HG02642 (cell line): ENCODE results near the gene RTEL1.
A peak's percentile ranks its signal among the peaks of the same experiment; 100 is the strongest.

Experiments used
- ATAC-seq: cut with Tn5 transposase; IDR thresholded peaks from one replicate; pipeline ENCODE4 v1.9.1; 2021; ENCODE audit warnings: mild to moderate bottlenecking; ENCODE audit not compliant: unreplicated experiment, poor library complexity

Gene RTEL1

DNA sequence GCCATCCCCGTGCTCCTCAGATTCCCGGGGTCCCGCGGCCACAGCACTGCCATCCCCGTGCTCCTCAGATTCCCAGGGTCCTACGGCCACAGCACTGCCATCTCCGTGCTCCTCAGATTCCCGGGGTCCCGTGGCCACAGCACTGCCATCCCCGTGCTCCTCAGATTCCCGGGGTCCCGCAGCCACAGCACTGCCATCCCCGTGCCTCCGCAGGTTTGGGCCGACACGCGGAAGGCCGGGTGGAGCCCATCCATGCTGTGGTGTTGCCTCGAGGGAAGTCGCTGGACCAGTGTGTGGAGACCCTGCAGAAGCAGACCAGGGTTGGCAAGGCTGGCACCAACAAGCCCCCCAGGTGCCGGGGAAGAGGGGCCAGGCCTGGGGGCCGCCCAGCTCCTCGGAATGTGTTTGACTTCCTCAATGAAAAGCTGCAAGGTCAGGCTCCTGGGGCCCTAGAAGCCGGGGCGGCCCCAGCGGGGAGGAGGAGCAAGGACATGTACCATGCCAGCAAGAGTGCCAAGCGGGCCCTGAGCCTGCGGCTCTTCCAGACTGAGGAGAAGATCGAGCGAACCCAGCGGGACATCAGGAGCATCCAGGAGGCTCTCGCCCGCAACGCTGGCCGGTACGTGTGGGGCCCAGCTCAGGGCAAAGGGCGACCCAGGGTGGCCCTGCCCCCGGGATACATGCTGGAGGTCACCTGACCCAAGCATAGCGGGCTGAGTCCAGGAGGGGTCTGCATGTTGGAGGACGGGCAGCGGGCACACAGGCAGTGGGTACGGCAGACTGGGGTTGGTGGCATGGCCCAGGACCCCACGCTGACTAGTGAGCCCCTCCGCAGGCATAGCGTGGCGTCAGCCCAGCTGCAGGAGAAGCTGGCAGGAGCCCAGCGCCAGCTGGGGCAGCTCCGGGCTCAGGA lies 77.1 kb downstream of the RTEL1 start:
- no peak for ATAC-seq

- no peak for ATAC-seq
Measured at GRCh38 chr20:63735859-63736718, 78.0 kb downstream of the RTEL1 start, which contains the start of gene LIME1. Gene LIME1 (plus strand): TSS chr20:63736664. CDS start chr20:63737550, 886 bp downstream.

DNA sequence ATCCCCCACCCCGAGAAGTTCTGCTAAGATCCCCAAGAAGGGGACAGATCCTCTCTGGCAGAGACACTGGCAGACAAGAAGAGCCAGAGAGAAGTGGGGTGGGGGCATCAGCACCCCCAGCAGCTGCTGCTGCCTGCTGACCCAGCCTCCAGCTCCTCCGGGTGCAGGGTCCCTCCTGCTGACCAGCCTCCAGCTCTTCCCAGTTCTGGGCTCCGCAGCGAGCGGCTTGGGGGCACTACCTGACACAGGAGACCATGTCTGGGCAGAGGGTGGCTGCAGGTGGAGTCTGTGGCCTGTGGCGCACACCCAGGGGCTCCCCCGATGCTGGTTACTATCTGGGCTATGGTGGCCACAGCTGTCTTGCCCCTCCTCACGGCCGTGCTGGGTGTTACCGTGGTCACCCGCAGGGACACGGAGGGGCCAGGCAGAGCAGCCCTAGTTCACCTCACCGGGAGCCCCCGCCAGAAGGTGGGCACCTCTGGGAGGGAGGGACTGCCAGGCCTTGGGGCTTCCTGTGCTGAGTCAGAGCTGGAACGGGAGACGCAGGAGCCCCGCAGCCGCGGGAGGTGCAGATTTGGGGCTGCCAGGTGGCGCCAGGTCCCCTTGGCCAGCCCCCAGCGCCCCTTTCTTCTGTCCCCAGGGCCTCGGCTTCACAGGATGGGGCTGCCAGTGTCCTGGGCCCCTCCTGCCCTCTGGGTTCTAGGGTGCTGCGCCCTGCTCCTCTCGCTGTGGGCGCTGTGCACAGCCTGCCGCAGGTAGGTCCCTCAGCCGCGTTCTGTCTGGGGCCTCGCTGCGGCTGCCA lies 79.0 kb downstream of the RTEL1 start:
- ATAC-seq = no peak

GRCh38 chr20:63737695-63737944 lies 79.5 kb downstream of the RTEL1 start:
- ATAC-seq = no peak

GRCh38 chr20:63737945-63738686 lies 80.0 kb downstream of the RTEL1 start:
- no peak for ATAC-seq

DNA sequence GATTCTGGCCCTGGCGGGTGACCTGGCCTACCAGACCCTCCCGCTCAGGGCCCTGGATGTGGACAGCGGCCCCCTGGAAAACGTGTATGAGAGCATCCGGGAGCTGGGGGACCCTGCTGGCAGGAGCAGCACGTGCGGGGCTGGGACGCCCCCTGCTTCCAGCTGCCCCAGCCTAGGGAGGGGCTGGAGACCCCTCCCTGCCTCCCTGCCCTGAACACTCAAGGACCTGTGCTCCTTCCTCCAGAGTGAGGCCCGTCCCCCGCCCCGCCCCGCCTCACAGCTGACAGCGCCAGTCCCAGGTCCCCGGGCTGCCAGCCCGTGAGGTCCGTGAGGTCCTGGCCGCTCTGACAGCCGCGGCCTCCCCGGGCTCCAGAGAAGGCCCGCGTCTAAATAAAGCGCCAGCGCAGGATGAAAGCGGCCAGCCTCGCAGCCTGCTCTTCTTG lies 80.6 kb downstream of the RTEL1 start:
- ATAC-seq = no peak

- peak; percentile 53 for ATAC-seq
Measured at GRCh38 chr20:63739130-63740069, 81.3 kb downstream of the RTEL1 start, which contains the start of gene SLC2A4RG. Gene SLC2A4RG (plus strand): TSS chr20:63739776. CDS start chr20:63739913, 137 bp downstream.

DNA sequence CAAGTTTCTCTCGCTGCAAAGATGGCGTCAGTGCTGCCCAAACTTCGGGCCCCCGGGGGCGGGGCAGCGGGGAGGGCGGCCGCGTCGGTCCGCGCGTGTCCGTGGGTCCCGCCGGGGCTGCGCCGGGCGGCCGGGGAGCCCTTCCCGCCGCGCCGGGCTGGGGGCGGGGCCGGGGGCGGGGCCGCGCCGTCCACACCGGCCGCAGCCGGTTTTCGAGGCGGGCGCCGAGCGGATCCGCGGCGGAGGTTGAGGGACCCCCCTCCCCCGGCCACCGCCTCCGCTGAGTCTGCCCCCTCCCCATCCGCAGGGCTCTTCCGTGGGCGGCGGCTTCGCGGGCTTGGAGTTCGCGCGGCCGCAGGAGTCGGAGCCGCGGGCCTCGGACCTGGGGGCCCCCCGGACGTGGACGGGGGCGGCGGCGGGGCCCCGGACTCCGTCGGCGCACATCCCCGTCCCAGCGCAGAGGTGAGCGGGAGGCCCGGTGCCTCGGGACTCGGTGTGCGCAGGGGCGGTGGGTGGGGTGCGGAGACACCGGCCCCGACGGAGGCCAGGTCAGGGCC lies 82.0 kb downstream of the RTEL1 start:
- peak; percentile 12 for ATAC-seq

- ATAC-seq = no peak
Measured at GRCh38 chr20:63740627-63741353, 82.7 kb downstream of the RTEL1 start.

DNA sequence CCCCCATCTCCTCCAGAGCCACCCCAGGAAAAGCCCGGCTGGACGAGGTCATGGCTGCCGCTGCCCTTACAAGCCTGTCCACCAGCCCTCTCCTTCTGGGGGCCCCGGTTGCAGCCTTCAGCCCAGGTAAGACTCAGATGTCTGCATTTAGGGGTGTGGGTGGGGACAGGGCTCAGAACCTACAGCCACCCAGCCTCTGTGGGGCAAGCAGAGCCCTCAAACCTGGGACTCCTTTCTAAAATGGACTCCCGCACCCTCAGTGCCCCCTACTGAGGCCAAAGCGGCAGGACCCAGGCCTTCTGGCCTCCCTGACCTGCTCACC lies 83.2 kb downstream of the RTEL1 start:
- no peak for ATAC-seq

GRCh38 chr20:63741676-63742380 lies 83.7 kb downstream of the RTEL1 start:
- no peak for ATAC-seq

DNA sequence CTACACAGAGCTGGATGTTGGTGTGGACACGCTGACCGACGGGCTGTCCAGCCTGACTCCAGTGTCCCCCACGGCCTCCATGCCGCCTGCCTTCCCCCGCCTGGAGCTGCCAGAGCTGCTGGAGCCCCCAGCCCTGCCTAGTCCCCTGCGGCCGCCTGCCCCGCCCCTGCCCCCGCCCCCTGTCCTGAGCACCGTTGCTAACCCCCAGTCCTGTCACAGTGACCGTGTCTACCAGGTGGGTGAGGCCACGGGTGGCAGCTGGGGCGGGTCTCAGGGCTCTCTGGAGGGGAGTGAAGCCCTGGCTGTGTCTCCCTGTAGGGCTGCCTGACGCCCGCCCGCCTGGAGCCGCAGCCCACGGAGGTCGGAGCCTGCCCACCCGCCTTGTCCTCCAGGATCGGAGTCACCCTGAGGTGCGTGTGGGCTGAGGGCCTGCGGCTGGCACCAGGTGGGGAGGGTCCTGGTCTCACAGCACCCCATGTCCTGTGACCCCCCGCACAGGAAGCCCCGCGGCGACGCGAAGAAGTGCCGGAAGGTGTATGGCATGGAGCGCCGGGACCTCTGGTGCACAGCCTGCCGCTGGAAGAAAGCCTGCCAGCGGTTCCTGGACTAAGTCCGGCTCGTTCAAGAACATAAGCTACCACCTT lies 84.4 kb downstream of the RTEL1 start:
- ATAC-seq = no peak

DNA sequence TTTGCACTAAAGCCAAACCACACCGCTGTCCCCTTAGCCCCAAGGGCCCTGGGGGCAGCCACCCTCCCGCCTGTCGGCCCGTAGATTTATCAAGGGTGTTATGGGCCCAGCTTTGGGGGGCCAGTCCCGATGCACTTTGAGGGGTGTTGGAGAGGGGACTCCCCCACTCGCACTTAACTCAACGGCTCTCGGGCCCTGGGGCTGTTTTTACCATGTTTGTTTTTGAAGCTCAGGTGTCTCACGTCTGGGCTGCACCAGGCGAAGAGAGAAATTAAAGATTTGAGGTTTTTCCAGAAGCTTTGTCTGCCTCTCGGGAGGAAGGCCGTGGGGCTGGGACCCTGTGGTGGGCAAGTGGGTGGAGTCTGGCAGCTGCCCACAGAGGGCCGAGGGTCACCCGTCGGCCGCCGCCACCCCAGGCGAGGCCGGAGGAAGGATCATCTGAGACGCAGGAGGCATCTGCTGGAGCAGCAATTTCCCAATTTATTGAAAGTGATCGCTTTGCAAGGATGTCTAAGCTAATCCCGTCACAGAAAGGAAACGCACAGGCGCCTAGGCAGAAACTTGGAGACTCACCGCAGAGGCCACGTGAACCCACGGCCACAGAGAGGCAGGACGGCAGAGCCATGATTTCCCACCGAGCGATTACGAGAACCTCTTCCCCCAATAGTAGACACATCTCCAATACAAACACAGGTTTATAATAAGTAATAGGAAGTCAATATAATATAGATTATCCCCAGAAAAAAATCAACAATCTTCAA lies 85.3 kb downstream of the RTEL1 start:
- ATAC-seq = no peak

DNA sequence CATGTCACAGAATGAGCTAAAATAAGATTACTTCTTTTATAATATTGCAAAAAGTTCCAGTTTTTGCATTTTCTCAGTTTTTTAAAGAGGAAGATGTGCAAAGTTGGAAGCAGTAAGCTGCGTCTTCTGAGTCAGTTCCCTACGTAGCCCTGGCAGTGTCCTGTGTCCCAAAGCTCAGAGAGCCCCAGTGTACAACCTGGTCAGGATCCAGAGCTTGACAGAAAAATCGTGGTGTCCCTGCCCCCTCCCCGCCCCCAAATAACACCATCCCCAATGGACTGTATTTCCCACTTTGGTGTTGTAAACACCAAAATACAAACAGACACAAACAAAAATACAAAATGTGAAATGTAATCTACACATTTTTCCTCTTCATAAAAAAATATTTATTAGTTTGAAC lies 86.0 kb downstream of the RTEL1 start:
- no peak for ATAC-seq

DNA sequence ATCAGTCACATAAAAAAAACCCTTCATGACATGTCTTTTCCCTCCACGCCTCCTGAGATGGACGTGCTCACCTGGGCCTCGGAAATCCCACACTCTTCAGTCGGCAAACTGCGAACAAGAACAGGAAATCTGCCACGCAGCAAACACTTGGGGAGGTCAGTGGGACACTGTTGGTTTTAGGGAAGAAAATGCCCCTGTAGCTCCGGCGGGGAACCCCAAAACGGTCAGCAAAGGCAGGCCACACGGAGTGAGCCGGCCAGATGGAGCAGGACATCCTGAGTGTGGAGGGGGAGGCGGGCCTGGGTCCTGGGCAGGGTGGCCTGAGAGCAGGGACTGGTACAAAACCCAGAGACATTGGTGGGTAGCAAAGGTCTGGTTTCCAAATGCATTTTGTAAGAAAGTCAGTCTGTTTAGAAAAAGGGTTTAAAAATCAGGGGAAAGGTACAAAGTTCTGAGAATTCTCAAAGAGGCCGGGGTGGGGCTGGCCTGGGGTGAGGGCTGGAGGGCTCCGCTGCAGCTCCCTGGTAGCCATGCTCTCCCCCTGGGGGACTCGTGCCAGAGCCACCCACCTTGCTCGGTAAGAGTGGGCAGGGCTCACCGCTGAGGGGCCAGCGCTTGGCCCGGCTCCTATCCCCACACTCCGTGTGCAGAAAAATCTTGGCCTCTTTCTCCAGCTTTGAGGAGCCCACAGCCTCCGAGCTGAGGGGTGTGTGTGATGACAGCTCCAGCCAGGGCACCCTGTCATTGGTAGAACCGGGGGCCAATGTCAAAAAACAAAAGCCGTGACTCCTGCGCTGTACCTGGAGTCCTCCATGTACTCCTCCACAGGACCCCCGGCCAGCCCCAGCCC lies 86.7 kb downstream of the RTEL1 start:
- no peak for ATAC-seq
